NCI-H2081 treated with DMSO at 0.1 percent for 48 hours (cell line): ENCODE results near the gene PPP1R26.
"Not testable (repeated sequence)": the region's sequence is repeated elsewhere in the genome, so short reads cannot be mapped to it uniquely, and the experiment has no call there.

Source experiments
- DNase-seq: peaks from one replicate; lab custom pipeline; 2025; lab: John Stamatoyannopoulos, UW

The PPP1R26 gene

GRCh38 chr9:135505406-135506187, 26.0 kb downstream of the PPP1R26 start:
- DNase-seq = no peak

GRCh38 chr9:135506327-135507103, 26.9 kb downstream of the PPP1R26 start:
- no peak for DNase-seq

GRCh38 chr9:135507104-135508035, 27.8 kb downstream of the PPP1R26 start:
- DNase-seq = no peak

- DNase-seq = no peak
Observed at GRCh38 chr9:135508211-135508820, 28.7 kb downstream of the PPP1R26 start.

- no peak for DNase-seq
Observed at GRCh38 chr9:135509458-135509857, 29.9 kb downstream of the PPP1R26 start.

- no peak for DNase-seq
Observed at GRCh38 chr9:135512241-135512603, 32.6 kb downstream of the PPP1R26 start.

GRCh38 chr9:135512904-135513303, 33.3 kb downstream of the PPP1R26 start:
- no peak for DNase-seq

GRCh38 chr9:135513351-135513846, 33.8 kb downstream of the PPP1R26 start:
- DNase-seq = no peak

- DNase-seq = not testable (repeated sequence)
Observed at GRCh38 chr9:135513906-135514305, 34.3 kb downstream of the PPP1R26 start.

GRCh38 chr9:135514342-135515082, 34.9 kb downstream of the PPP1R26 start:
- no peak for DNase-seq

GRCh38 chr9:135515083-135515951, 35.7 kb downstream of the PPP1R26 start:
- DNase-seq = no peak

GRCh38 chr9:135516132-135516860, 36.7 kb downstream of the PPP1R26 start:
- no peak for DNase-seq

- DNase-seq = no peak
Observed at GRCh38 chr9:135517407-135517822, 37.8 kb downstream of the PPP1R26 start.

GRCh38 chr9:135519179-135519971, 39.8 kb downstream of the PPP1R26 start:
- no peak for DNase-seq

GRCh38 chr9:135520916-135521607, 41.5 kb downstream of the PPP1R26 start, which contains the start of gene LCN1:
Gene LCN1 (plus strand): TSS chr9:135521440. CDS start chr9:135521498, 58 bp downstream.
- DNase-seq = no peak

GRCh38 chr9:135521608-135522095, 42.1 kb downstream of the PPP1R26 start:
- no peak for DNase-seq

GRCh38 chr9:135522137-135522877, 42.7 kb downstream of the PPP1R26 start:
- DNase-seq = no peak
